HL-60 (cell line): Measurements from ENCODE around the gene ZSCAN26.
"Not testable (repeated sequence)": the region's sequence is repeated elsewhere in the genome, so short reads cannot be mapped to it uniquely, and the experiment has no call there.

Source experiments
- DNase-seq, 2 experiments: peaks; one replicate each; pipeline ENCODE4 v3.0.0-alpha.2; 2010 to 2020; ENCODE audit warnings: low read depth in 1 of 2, low spot score in 1 of 2
- H3K27ac ChIP-seq: fragments of 250-450 bp; sonication (Bioruptor Pico); replicated peaks from 2 replicates; pipeline ENCODE4 v1.5.1; 2020; ENCODE audit warnings: mild to moderate bottlenecking, moderate library complexity
- H3K27me3 ChIP-seq: fragments of 250-450 bp; sonication (Bioruptor Pico); 2 replicates; pipeline ENCODE4 v1.5.1; 2021; ENCODE audit warnings: mild to moderate bottlenecking, moderate library complexity; ENCODE audit not compliant: insufficient read depth, poor library complexity, severe bottlenecking
- H3K4me3 ChIP-seq: replicated peaks from 2 replicates; pipeline ENCODE4 v1.5.1; 2011; ENCODE audit warnings: mild to moderate bottlenecking, control low read depth, low read length; ENCODE audit not compliant: insufficient read depth
- CTCF ChIP-seq: IDR thresholded peaks from one replicate; pipeline ENCODE4 v1.5.1; 2011; ENCODE audit warnings: low read length, control low read depth, inconsistent platforms; ENCODE audit not compliant: insufficient read depth
- GABPA ChIP-seq: IDR thresholded peaks from 2 replicates; pipeline ENCODE4 v1.6.1; 2012; ENCODE audit warnings: low read depth
- POLR2AphosphoS5 ChIP-seq: IDR thresholded peaks from 2 replicates; pipeline ENCODE4 v1.6.1; 2012; ENCODE audit warnings: low read depth
- REST ChIP-seq: IDR thresholded peaks from 2 replicates; pipeline ENCODE4 v1.6.1; 2012; ENCODE audit warnings: low read depth; ENCODE audit not compliant: insufficient replicate concordance
- SPI1 ChIP-seq: IDR thresholded peaks from 2 replicates; pipeline ENCODE4 v1.6.1; 2012; ENCODE audit warnings: low read depth, mild to moderate bottlenecking, borderline replicate concordance

Gene ZSCAN26

GRCh38 chr6:28315628-28316027 is 48.7 kb downstream of the ZSCAN26 start:
- TF ChIP-seq REST = no peak
- no peak for TF ChIP-seq POLR2AphosphoS5
- TF ChIP-seq GABPA = no peak
- TF ChIP-seq CTCF = no peak
- TF ChIP-seq SPI1 = no peak
- Histone ChIP-seq H3K27ac (no peak overlapping the region), H3K4me3 (no peak overlapping the region), H3K27me3 (no peaks in the 10 kb centered on the region)
- no peak for DNase-seq

- H3K27ac ChIP-seq, H3K4me3 ChIP-seq, DNase-seq, H3K27me3 ChIP-seq: not testable (repeated sequence)
Observed at GRCh38 chr6:28317866-28318265, 50.9 kb downstream of the ZSCAN26 start.

- Histone ChIP-seq H3K27me3 (no peaks in the 10 kb centered on the region), H3K27ac (no peak overlapping the region), H3K4me3 (no peak overlapping the region)
- TF ChIP-seq POLR2AphosphoS5 (no peak), GABPA (no peak), REST (no peak), SPI1 (no peak), CTCF (no peak)
- DNase-seq = no peak
Observed at GRCh38 chr6:28322661-28323060, 55.7 kb downstream of the ZSCAN26 start.

- Histone ChIP-seq H3K27ac (no peak overlapping the region), H3K27me3 (no peaks in the 10 kb centered on the region), H3K4me3 (no peak overlapping the region)
- DNase-seq = no peak
- no peak for TF ChIP-seq SPI1
- TF ChIP-seq GABPA = no peak
- TF ChIP-seq CTCF = no peak
- no peak for TF ChIP-seq REST
- no peak for TF ChIP-seq POLR2AphosphoS5
Observed at GRCh38 chr6:28323813-28324424, 57.0 kb downstream of the ZSCAN26 start.
